Smooth muscle cell (in vitro differentiated cells): ENCODE results near the gene CGRRF1. TPM values are rescaled to one million over a fixed set of nuclear protein-coding genes. Genes with fewer than 3 reads are reported as not detected.
A peak's percentile ranks its signal among the peaks of the same experiment; 100 is the strongest.

Source experiments
- DNase-seq: peaks from one replicate; lab custom pipeline; 2025; ENCODE audit not compliant: unreplicated experiment; lab: John Stamatoyannopoulos, UW
- H2AFZ ChIP-seq: fragments of 200-600 bp; sonication (generic); 2 replicates; pipeline ENCODE4 v1.6.0; 2016; ENCODE audit warnings: antibody characterized with exemption, low read depth, mild to moderate bottlenecking
- H3F3A ChIP-seq: fragments of 200-600 bp; sonication (generic); 2 replicates; pipeline ENCODE4 v1.6.0; 2017; ENCODE audit warnings: antibody characterized with exemption, low read depth
- H3K27ac ChIP-seq: fragments of 200-600 bp; sonication (generic); 2 replicates; pipeline ENCODE4 v1.5.1; 2016; ENCODE audit warnings: low read depth, mild to moderate bottlenecking
- H3K27me3 ChIP-seq: fragments of 200-600 bp; sonication (generic); 2 replicates; pipeline ENCODE4 v1.6.1; 2016; ENCODE audit warnings: low read depth, mild to moderate bottlenecking
- H3K36me3 ChIP-seq: fragments of 200-600 bp; sonication (generic); 2 replicates; pipeline ENCODE4 v1.5.1; 2016; ENCODE audit warnings: low read depth
- H3K4me1 ChIP-seq: fragments of 200-600 bp; sonication (generic); 2 replicates; pipeline ENCODE4 v1.5.1; 2016; ENCODE audit warnings: low read depth
- H3K4me2 ChIP-seq: fragments of 200-600 bp; sonication (generic); 2 replicates; pipeline ENCODE4 v1.6.0; 2016; ENCODE audit warnings: mild to moderate bottlenecking
- H3K4me3 ChIP-seq: fragments of 200-600 bp; sonication (generic); 2 replicates; pipeline ENCODE4 v1.5.1; 2016; ENCODE audit warnings: mild to moderate bottlenecking
- H3K79me2 ChIP-seq: fragments of 200-600 bp; sonication (generic); 2 replicates; pipeline ENCODE4 v1.6.0; 2016; ENCODE audit warnings: low read depth, mild to moderate bottlenecking
- H3K9ac ChIP-seq: fragments of 200-600 bp; sonication (generic); 2 replicates; pipeline ENCODE4 v1.6.0; 2016; ENCODE audit warnings: low read depth
- H3K9me3 ChIP-seq: fragments of 200-600 bp; sonication (generic); replicated peaks from 2 replicates; pipeline ENCODE4 v1.5.1; 2016; ENCODE audit warnings: low read depth
- H4K20me1 ChIP-seq: fragments of 200-600 bp; sonication (generic); 2 replicates; pipeline ENCODE4 v1.6.0; 2016; ENCODE audit warnings: low read depth
- CTCF ChIP-seq: fragments of 200-600 bp; sonication (generic); IDR thresholded peaks from 2 replicates; pipeline ENCODE4 v1.5.1; 2017; ENCODE audit warnings: borderline replicate concordance, mild to moderate bottlenecking, antibody characterized with exemption; ENCODE audit not compliant: insufficient read depth, poor library complexity, severe bottlenecking
- WGBS: methylation state at CpG from one replicate; pipeline ENCODE4 v1.1.7; 2016; ENCODE audit warnings: low lambda C conversion rate; 5-methylcytosine and 5-hydroxymethylcytosine counted together
- polyA plus RNA-seq: library from polyadenylated mRNA; unstranded; fragments of >200 nt; fragmentation: Nextera tagmentation; extraction: Ambion mirVana; gene quantifications from 2 replicates; pipeline ENCODE4 v1.2.1, GENCODE V29; 2016
- total RNA-seq: library from RNA; depleted of rRNA; stranded (reverse); fragments of >200 nt; gene quantifications from 2 replicates; pipeline ENCODE4 v1.2.3, GENCODE V29; 2014

CGRRF1 gene
- total RNA-seq, result 18.4 and 20.7 TPM in 2 replicates
- polyA plus RNA-seq, result 20.5 and 30.6 TPM in 2 replicates

GRCh38 chr14:54509546-54510501, at the start of gene CGRRF1:
Gene CGRRF1 (plus strand): TSS chr14:54509906. CDS start chr14:54509960, 54 bp downstream.
- peaks cover 10% of the 10 kb centered on the region for H3K4me1 ChIP-seq
- DNase-seq, result peak; percentile 90
- H3K79me2 ChIP-seq, result peaks cover 50% of the 10 kb centered on the region

DNA sequence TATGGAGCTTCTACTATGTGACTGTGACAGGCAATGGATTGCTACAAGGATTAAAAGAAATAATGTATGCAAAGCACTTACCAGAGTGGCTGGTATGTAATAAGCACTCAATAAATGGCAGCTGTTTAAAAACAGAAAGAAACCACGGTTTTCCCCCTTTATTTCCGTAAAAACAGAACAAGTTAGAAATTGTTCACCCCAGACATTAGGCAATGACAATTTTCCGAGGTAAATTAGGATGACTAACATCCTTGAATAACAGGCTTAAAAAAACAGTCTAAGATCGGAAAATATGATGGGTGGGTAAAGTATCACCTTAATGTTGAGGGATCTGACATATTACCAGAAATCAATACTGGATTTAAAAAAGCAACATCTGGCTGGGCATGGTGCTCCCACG, 47.7 kb upstream of the CGRRF1 start:
- Histone ChIP-seq H4K20me1 (no peaks in the 10 kb centered on the region), H3K4me1 (no peaks in the 10 kb centered on the region), H2AFZ (no peak overlapping the region), H3K4me3 (no peak overlapping the region), H3K27ac (no peak overlapping the region), H3K79me2 (no peaks in the 10 kb centered on the region), H3K27me3 (no peaks in the 10 kb centered on the region), H3F3A (peaks cover 4% of the 10 kb centered on the region), H3K36me3 (no peaks in the 10 kb centered on the region), H3K4me2 (no peak overlapping the region), H3K9ac (no peak overlapping the region), H3K9me3 (peaks cover under 1% of the 10 kb centered on the region)
- no peak for TF ChIP-seq CTCF
- WGBS, result 79% methylated on average over 5 of the region's 5 CpGs
- DNase-seq, result no peak

More at GRCh38 chr14:54509546-54510501, at the start of gene CGRRF1:
- Histone ChIP-seq H2AFZ (peak within 1 kb of the TSS; percentile 99), H3K9me3 (no peaks in the 10 kb centered on the region), H3K36me3 (peaks cover 2% of the 10 kb centered on the region), H3K27ac (peak within 1 kb of the TSS; percentile 30), H3K27me3 (no peaks in the 10 kb centered on the region), H3K4me3 (peak within 1 kb of the TSS; percentile 96), H3K4me2 (peak within 1 kb of the TSS; percentile 95), H3K9ac (peak within 1 kb of the TSS; percentile 72), H3F3A (no peaks in the 10 kb centered on the region), H4K20me1 (no peaks in the 10 kb centered on the region)
- TF ChIP-seq CTCF, result peak; percentile 56
- 1% methylated on average over 65 of the region's 66 CpGs for WGBS

DNA sequence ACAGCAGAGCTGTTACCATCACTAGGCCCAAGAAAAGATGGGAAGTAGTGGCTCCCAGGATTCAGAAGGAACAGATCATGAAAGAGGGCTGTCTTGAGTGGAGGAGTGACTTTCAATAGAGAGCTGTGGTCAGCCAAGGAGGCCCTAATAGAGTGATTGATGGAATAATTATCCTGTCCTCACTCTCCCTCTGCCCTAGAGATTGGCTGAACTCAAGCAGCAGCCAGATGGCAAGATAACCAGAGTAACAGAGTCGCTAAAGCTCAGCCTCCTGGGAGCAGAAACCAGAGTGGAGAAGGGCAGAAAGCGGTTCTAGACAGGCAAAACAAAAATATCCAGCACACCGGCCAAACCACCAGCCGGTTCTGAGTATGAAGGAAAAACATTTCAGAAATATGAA, 44.1 kb upstream of the CGRRF1 start:
- no peak for DNase-seq
- peaks cover 4% of the 10 kb centered on the region for H3F3A ChIP-seq
- no peak overlapping the region for H3K4me2 ChIP-seq
- H3K9me3 ChIP-seq, result peaks cover 6% of the 10 kb centered on the region
- no peak for TF ChIP-seq CTCF
- no peaks in the 10 kb centered on the region for H3K79me2 ChIP-seq
- H3K27ac ChIP-seq, result no peak overlapping the region
- no peaks in the 10 kb centered on the region for H3K27me3 ChIP-seq
- WGBS, result 68% methylated on average over 4 of the region's 4 CpGs
- no peaks in the 10 kb centered on the region for H3K36me3 ChIP-seq
- no peaks in the 10 kb centered on the region for H3K4me1 ChIP-seq
- no peaks in the 10 kb centered on the region for H4K20me1 ChIP-seq
- no peak overlapping the region for H3K4me3 ChIP-seq
- no peak overlapping the region for H3K9ac ChIP-seq
- H2AFZ ChIP-seq, result no peak overlapping the region

DNA sequence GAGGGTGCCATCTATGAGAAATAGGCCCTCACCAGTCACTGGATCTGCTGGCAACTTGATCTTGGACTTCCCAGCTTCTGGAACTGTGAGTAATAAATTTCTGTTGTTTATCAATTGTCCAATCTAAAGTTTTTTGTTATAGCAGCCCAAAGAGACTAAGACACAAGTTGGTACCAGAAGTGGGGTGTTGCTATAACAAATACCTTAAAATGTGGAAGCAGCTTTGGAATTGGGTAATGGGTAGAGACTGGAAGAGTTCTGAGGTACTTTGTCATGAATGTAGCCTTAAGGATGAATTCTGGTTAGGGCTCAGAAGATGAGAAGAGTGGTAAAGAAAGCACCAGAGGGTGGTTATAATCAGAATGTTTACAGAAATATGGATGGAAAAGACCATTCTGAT, 42.4 kb upstream of the CGRRF1 start:
- H3K27ac ChIP-seq, result no peak overlapping the region
- no peaks in the 10 kb centered on the region for H3K36me3 ChIP-seq
- H3K4me1 ChIP-seq, result peaks cover 3% of the 10 kb centered on the region
- H3K4me2 ChIP-seq, result no peak overlapping the region
- H3K9ac ChIP-seq, result no peak overlapping the region
- no peaks in the 10 kb centered on the region for H3K27me3 ChIP-seq
- H2AFZ ChIP-seq, result no peak overlapping the region
- no peak for DNase-seq
- H4K20me1 ChIP-seq, result no peaks in the 10 kb centered on the region
- H3F3A ChIP-seq, result peaks cover 4% of the 10 kb centered on the region
- H3K4me3 ChIP-seq, result no peak overlapping the region
- H3K9me3 ChIP-seq, result peaks cover 6% of the 10 kb centered on the region
- H3K79me2 ChIP-seq, result no peaks in the 10 kb centered on the region
- TF ChIP-seq CTCF, result no peak
